Epidermal melanocyte (primary cell): ENCODE results near the gene RACGAP1.

Source experiments
- DNase-seq: peaks from one replicate; pipeline ENCODE4 v3.0.0; 2011; ENCODE audit warnings: low spot score; ENCODE audit not compliant: insufficient read length

RACGAP1 gene

DNA sequence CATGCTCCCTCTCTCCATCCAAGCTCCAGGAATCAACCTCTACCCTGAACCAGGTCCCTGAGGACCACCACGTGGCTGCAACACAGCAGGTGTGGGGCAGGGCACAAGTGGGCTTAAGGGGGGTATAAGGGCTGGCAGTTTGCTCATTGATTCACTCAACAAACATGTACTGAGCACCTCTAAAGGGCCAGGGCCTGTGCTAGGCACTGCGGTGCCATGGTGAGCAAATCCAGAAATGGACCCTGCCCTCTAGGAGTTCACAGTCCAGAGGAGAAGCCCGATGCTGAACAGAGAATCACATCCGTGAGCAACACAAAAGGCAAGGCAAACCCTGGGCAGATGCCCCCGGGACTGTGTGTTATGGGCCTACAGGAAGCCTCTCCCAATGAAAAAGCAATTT is 81.2 kb downstream of the RACGAP1 start:
- no peak for DNase-seq

- no peak for DNase-seq
These were observed 81.7 kb downstream of the RACGAP1 start for GRCh38 chr12:49943625-49943960.

DNA sequence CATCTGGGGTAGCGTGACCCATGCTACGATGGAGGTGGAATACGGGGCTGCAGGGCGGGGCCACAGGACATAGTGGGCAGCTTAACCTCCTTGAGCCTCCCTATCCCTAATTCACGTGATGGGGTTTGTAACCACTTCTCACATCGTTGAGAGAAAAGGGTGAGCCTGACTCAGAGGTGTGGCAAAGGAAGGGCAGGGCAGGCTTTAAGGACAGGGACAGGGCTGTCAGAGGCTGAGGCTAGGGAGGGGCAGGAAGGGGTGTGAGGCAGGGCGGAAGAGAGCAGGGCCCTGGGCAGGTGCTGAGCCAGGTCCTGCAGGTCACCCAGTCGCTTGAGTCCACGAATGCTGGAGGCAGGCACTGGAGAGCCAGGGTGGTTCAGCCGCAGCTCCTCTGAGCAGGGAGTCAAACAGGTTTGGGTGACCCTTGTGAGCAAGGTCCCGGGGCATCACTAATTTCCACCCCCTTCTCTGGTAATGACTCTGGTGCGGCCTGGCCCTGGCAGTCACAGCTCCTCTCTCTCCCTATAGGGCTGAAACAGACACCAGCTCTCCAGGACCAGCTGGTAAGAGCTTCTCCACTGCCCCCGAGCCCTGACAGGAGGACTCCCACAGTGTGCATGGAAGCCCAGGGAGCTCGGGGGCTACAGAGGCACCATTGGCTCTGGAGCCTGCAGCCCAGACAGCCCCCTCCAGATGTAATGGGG is 82.2 kb downstream of the RACGAP1 start:
- no peak for DNase-seq

GRCh38 chr12:49942512-49942893 is 82.8 kb downstream of the RACGAP1 start:
- DNase-seq = no peak

GRCh38 chr12:49941556-49942511 is 83.5 kb downstream of the RACGAP1 start:
- no peak for DNase-seq

- DNase-seq = no peak
These were observed 85.6 kb downstream of the RACGAP1 start for GRCh38 chr12:49939707-49940106.

- no peak for DNase-seq
These were observed 86.0 kb downstream of the RACGAP1 start for GRCh38 chr12:49939307-49939706.
